Lower leg skin (tissue), 3 donors: ENCODE results near the gene CT45A10.
"Not testable (repeated sequence)": the region's sequence is repeated elsewhere in the genome, so short reads cannot be mapped to it uniquely, and the experiment has no call there.

ENCODE experiments used
- POLR2A ChIP-seq, 2 donors: fragments of 450-650 bp; IDR thresholded peaks; one replicate each; pipeline ENCODE4 v1.6.1; 2016 to 2017; ENCODE audit warnings: antibody characterized with exemption in 2 of 2, mild to moderate bottlenecking in 1 of 2, moderate library complexity in 1 of 2
- TF ChIP-seq, protein P1 (sequence below), 3 donors: fragments of 450-650 bp; IDR thresholded peaks; one replicate each; pipeline ENCODE4 v1.5.1; 2016; ENCODE audit warnings: antibody characterized with exemption in 3 of 3, mild to moderate bottlenecking in 3 of 3, moderate library complexity in 2 of 3

DNA sequence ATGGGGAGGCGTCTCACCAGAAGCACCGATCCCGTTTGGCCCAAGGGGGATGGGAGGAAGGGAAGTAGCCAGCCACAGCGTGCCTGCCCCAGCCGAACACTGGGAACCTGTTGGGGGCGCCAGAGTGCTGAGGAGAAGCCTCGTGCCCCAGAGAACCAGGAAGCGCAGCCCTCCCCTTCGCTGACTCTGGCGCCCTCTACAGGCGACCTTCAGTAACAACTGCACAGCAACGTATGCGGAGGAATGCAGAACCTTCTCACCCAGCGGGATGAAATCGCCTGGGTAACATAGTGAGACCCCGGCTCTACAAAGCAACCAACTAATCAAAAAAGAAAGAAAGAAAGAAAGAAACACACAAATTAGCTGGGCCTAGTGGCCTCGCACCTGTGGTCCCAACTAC is 56.1 kb downstream of the CT45A10 start, which contains the start of gene CT45A7:
- not testable (repeated sequence) for TF ChIP-seq POLR2A (IDR thresholded peaks at IDR 0.05)
- TF ChIP-seq, protein P1, sequence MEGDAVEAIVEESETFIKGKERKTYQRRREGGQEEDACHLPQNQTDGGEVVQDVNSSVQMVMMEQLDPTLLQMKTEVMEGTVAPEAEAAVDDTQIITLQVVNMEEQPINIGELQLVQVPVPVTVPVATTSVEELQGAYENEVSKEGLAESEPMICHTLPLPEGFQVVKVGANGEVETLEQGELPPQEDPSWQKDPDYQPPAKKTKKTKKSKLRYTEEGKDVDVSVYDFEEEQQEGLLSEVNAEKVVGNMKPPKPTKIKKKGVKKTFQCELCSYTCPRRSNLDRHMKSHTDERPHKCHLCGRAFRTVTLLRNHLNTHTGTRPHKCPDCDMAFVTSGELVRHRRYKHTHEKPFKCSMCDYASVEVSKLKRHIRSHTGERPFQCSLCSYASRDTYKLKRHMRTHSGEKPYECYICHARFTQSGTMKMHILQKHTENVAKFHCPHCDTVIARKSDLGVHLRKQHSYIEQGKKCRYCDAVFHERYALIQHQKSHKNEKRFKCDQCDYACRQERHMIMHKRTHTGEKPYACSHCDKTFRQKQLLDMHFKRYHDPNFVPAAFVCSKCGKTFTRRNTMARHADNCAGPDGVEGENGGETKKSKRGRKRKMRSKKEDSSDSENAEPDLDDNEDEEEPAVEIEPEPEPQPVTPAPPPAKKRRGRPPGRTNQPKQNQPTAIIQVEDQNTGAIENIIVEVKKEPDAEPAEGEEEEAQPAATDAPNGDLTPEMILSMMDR (IDR thresholded peaks at IDR 0.05), result not testable (repeated sequence)
